Islet precursor cell (in vitro differentiated cells): ENCODE results near the gene RNASE12.
"Not testable (repeated sequence)": the region's sequence is repeated elsewhere in the genome, so short reads cannot be mapped to it uniquely, and the experiment has no call there.

Experiments
- DNase-seq: peaks from one replicate; pipeline ENCODE4 v3.0.0-alpha.2; 2018

The RNASE12 gene

DNA sequence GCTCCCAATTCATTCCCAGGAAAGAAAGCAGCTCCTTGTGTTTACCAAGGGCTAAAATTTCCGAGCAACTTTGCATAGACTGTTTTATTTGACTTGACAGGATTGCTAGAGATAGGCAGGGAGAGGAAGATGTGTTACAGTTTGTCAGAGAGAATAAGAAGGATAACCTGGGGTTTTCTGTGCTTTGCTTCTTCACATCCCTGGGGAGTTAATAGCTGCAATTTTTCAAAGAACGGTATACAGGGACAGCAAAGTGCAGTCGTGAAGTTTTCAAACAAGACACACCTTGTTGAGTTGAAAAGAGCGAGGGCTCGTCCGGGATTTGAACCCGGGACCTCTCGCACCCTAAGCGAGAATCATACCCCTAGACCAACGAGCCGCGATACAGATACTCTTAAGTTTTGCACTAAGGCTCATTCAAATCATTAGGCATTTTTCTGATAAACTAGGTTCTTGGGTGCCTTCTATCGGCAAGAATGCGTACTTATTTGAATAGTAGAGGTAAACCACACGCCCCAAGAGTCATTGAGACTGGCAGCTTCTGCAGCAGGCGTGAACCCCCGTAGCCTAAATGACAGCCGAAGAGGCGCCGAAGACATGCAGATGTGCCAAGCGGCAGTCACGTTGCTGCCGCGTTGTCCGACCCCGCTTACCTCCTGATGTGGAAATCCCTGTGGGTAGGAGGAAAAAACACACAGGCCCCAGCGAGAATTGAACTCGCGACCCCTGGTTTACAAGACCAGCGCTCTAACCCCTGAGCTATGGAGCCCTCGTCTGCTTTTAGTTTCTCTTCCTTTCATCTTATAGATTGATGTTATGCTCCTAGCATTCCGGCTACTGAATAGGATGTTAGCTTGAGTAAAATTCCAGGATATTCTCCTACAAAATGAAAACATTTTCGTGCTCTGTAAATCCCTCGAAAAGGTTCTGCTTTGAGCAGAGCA is 22.2 kb upstream of the RNASE12 start:
- DNase-seq, result peak; percentile 98

DNA sequence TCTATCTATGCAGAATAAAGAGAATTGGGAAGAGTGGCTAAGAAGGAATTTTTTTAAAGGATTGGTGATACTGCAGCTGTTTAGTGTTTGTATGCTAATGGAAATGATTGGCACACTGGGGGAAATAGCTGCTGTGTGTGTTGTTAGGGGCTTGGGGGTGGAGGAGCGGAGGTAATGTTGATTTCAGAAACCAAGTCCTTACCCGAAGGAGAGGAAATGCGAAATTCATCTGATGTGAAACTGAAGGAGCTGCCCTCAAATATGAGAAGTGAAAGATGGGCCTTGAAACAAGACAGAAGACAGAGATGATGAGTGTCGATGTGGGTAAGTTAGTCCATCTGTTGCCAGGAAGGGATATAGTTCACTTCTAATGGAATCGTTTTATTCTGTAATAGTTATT is 21.2 kb upstream of the RNASE12 start:
- no peak for DNase-seq

DNA sequence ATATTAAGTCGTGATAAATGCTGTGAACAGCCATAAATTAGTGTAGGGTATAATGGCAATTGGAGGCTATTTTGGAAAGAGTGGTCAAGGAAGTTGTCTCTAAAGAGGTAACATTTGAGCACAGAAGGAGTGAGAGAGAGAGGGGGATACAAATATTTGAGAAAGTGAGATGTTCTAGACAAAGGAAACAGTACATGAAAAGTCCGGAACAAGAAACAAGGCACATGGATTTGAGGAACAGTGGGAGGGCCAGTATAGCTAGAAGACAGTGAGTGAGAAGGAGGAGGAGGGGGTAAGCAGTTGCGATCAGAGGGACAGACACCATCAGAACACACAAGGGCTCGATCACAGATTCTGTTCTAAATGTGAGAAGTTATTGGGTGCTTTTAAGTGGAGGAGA is 20.1 kb upstream of the RNASE12 start:
- no peak for DNase-seq

- peak; percentile 89 for DNase-seq
Measured at GRCh38 chr14:20610002-20610765, 19.0 kb upstream of the RNASE12 start.

- peak; percentile 88 for DNase-seq
Measured at GRCh38 chr14:20609215-20610001, 18.2 kb upstream of the RNASE12 start.

- no peak for DNase-seq
Measured at GRCh38 chr14:20608383-20609110, 17.4 kb upstream of the RNASE12 start.

DNA sequence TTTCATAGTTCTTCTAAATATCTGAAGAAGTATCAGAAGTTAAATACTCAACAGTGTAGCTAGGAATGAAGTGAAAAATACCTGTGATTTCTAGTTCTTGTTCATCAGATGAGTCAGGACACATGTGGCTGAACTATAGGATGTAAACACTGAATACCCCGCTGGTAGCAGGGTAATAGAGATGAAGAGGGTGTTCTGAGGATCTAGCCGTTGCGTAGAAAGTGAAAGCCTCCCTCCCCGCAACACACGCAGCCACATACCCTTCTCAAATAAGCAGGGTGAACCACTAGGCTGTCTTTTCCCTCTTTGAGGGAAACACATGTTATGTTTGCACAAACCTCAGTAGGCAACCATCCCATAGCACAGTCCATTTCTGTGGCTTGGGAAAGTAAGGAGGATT is 16.4 kb upstream of the RNASE12 start:
- no peak for DNase-seq

GRCh38 chr14:20606902-20607242 is 15.7 kb upstream of the RNASE12 start:
- no peak for DNase-seq

- DNase-seq, result peak; percentile 76
Measured at GRCh38 chr14:20606190-20606901, 15.2 kb upstream of the RNASE12 start.

- no peak for DNase-seq
Measured at GRCh38 chr14:20603813-20604690, 12.9 kb upstream of the RNASE12 start.

DNA sequence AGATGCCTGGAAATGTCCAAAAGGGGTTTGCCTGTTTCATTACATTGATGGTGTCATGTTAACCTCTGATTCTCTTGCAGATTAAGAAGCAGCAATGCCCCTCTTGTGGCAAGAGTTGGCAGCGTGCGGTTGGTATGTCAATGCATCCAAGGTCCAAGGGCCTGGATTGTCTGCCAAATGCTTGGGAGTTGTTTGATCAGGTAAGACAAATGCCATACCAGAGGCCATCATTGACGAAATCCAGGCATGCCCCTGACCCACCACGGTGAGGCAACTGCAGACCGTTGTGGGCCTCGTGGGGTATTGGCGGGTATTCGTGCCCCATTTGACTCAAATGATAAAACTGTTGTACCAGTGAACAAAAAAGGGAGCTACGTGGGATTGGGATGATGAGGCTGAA is 11.4 kb upstream of the RNASE12 start:
- DNase-seq, result no peak

GRCh38 chr14:20601522-20601921 is 10.3 kb upstream of the RNASE12 start:
- no peak for DNase-seq

DNA sequence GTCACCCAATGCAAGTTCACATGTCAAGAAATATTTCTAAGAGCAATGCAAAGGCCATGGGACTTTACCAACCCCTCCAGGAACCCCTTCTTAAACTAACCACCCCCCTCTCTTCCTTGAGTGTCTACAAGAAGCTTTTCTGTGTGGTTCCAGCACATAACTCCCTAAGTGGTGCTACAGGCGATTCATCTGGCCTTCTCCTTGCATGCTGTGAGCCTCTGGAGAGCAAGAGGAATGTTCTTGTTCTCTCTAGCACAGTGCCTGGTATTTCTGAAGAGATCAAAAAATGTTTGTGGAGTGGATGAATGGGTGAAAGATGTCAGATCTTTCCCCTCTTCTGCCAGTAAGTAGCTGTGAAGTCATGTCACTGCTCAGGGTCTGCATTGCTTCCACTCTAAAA is 5.9 kb upstream of the RNASE12 start:
- DNase-seq, result no peak

- DNase-seq, result not testable (repeated sequence)
Measured at GRCh38 chr14:20595726-20596125, 4.5 kb upstream of the RNASE12 start.

GRCh38 chr14:20592574-20592973 is 1.4 kb upstream of the RNASE12 start:
- no peak for DNase-seq

DNA sequence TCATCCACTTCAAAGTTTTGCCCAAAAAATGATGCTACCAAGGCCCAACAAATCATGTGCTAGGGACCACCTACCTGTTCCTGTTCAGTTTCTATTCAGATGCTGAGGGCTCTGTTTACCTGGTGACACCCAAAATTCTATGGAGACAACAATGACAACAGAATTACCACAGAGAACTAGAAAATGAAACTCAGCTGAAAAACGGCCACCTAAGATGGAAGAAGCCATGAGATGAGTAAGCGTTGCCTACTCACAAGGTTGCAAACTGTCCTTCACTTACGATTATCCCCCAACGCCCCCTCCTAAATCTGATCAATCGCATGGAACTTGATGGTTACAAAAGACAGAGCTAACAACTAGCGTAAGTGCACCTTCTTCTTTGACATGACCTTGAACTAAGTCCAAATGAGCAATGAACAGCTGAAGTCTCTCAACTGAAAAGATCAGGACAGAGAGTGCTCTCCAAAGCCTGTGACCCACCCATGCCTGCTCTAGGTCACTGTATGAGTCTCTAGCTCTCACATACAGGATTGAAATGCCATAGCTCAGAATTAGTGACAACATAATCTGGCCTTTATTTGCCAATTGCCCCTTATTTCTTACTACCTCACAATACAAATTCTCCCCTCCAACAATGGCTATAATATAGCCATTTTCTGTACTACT is 3.6 kb downstream of the RNASE12 start, which contains the start of gene RNASE11:
RNASE11 (minus strand) TSS at position 513 of the 666 bp plus-strand sequence.
- DNase-seq, result no peak

DNA sequence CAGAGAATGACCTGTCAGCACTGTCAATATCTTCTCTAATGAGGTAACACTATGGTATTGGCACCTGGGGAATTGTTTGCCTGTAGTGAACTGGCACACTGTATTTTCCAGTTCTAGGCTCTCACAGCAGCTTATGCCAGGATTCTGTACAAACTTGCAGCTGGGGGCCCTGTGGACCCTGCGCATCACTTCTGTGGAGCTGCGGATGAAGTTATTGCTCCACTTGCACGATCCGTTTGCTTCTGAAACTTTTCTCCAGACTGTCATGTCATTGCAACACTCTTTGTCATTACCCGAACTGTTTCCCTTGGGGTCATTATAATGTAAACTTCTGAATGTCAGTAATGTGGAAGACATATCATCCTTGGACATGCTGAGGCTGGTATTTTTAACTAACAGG is 7.3 kb downstream of the RNASE12 start:
- DNase-seq, result no peak

DNA sequence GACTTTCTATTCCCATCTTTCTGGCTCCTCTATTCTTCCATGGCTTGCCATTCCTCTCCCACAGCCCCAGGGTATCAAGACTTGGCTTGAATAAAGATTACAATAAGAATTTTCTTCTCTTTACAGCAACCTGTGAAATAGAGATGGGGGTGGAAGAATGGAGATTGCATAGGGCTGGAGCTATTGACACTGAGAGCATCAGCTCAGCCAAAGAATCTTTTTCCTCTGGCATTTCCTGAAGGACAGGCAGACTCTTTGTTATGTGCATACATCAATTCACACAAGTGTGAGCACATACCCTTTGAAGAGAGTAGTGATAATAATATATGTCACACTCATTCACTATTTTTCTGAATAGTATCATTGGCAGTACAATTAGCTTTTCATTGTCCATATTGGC is 8.0 kb downstream of the RNASE12 start:
- no peak for DNase-seq

DNA sequence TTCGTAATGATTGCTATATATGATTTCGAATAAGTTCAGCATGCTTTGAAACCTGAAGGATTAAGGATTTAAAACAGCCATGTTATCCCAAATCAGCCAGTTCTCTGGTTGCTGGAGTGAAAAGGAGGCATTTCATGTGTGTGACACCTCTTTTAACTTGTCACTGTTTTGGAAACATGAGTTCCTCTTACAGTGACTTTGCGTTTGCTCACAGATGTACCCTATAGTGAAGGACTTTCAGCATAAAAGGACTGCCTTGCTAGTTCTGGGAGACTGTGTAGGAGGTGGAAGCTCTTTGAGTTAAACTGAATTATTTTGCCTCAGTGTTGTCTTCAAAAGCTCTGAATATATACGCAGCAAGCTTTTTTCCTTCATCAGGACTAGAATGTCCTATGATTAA is 10.9 kb downstream of the RNASE12 start:
- no peak for DNase-seq
